HG02759 (cell line): Measurements from ENCODE around the gene NPW.
A peak's percentile ranks its signal among the peaks of the same experiment; 100 is the strongest.

Source experiments
- ATAC-seq: cut with Tn5 transposase; IDR thresholded peaks from one replicate; pipeline ENCODE4 v1.9.1; 2021; ENCODE audit warnings: mild to moderate bottlenecking, moderate library complexity; ENCODE audit not compliant: unreplicated experiment

Gene NPW

GRCh38 chr16:2047330-2048115 lies 27.9 kb downstream of the NPW start, which contains the start of the genes NTHL1 and TSC2:
TSS of gene NTHL1 (minus strand) at chr16:2047834. CDS start at chr16:2047823, 11 bp downstream.
TSS of gene TSC2 (plus strand) at chr16:2047985. CDS start at chr16:2048616, 631 bp downstream.
- ATAC-seq, result peak; percentile 96

- ATAC-seq, result no peak
These were observed 28.5 kb downstream of the NPW start for GRCh38 chr16:2048116-2048543.

GRCh38 chr16:2053211-2053610 lies 33.6 kb downstream of the NPW start:
- ATAC-seq, result no peak

- ATAC-seq, result no peak
These were observed 34.3 kb downstream of the NPW start for GRCh38 chr16:2053897-2054296.

GRCh38 chr16:2054543-2055245 lies 35.1 kb downstream of the NPW start:
- ATAC-seq, result no peak

GRCh38 chr16:2056077-2056476 lies 36.5 kb downstream of the NPW start:
- no peak for ATAC-seq

GRCh38 chr16:2056681-2057407 lies 37.3 kb downstream of the NPW start:
- ATAC-seq, result no peak

GRCh38 chr16:2057438-2057837 lies 37.9 kb downstream of the NPW start:
- no peak for ATAC-seq

GRCh38 chr16:2058420-2058819 lies 38.8 kb downstream of the NPW start:
- ATAC-seq, result no peak

- ATAC-seq, result no peak
These were observed 39.3 kb downstream of the NPW start for GRCh38 chr16:2058872-2059271.

- no peak for ATAC-seq
These were observed 40.8 kb downstream of the NPW start for GRCh38 chr16:2060346-2060745.

- ATAC-seq, result no peak
These were observed 41.4 kb downstream of the NPW start for GRCh38 chr16:2061023-2061422.

GRCh38 chr16:2061526-2061925 lies 41.9 kb downstream of the NPW start:
- ATAC-seq, result no peak

- no peak for ATAC-seq
These were observed 43.2 kb downstream of the NPW start for GRCh38 chr16:2062801-2063200.

GRCh38 chr16:2063861-2064260 lies 44.3 kb downstream of the NPW start:
- ATAC-seq, result no peak

- no peak for ATAC-seq
These were observed 44.9 kb downstream of the NPW start for GRCh38 chr16:2064368-2064945.

- no peak for ATAC-seq
These were observed 46.6 kb downstream of the NPW start for GRCh38 chr16:2066139-2066538.
